Lower lobe of right lung (tissue), 2 donors: ENCODE measurements around the gene CHST2. TPM values are rescaled to one million over a fixed set of nuclear protein-coding genes. Genes with fewer than 3 reads are reported as not detected.
A peak's percentile ranks its signal among the peaks of the same experiment; 100 is the strongest.

Source experiments
- ATAC-seq, 2 donors: fragments of 200-7000 bp; cut with Tn5 transposase; one replicate each; pipeline ENCODE4 v1.9.1; 2020 to 2022; ENCODE audit warnings: mild to moderate bottlenecking in 2 of 2, moderate library complexity in 2 of 2
- DNase-seq: peaks from one replicate; pipeline ENCODE4 v3.0.0-alpha.2; 2020
- H3K27ac ChIP-seq: fragments of 200-600 bp; one replicate; pipeline ENCODE4 v1.8.0; 2022
- H3K27me3 ChIP-seq: fragments of 200-600 bp; one replicate; pipeline ENCODE4 v1.8.0; 2022; ENCODE audit warnings: low read depth
- H3K36me3 ChIP-seq: fragments of 200-600 bp; one replicate; pipeline ENCODE4 v1.8.0; 2022; ENCODE audit warnings: mild to moderate bottlenecking
- H3K4me1 ChIP-seq: fragments of 200-600 bp; one replicate; pipeline ENCODE4 v1.8.0; 2022
- H3K4me3 ChIP-seq: fragments of 200-600 bp; one replicate; pipeline ENCODE4 v1.8.0; 2022; ENCODE audit warnings: mild to moderate bottlenecking
- H3K9me3 ChIP-seq: fragments of 200-600 bp; one replicate; pipeline ENCODE4 v1.8.0; 2022
- CTCF ChIP-seq: fragments of 200-600 bp; IDR thresholded peaks from one replicate; pipeline ENCODE4 v1.8.0; 2022; ENCODE audit warnings: antibody characterized with exemption, mild to moderate bottlenecking
- intact Hi-C: fragments of 100-400 bp; cut with DNase I; formaldehyde crosslinking; loops from one replicate; pipeline ENCODE4 v1.11.0; 2022
- total RNA-seq: library from RNA; stranded (reverse); fragmentation: NEBNext Ultra II Directional; extraction: Animal tissue kit (Norgen Biotek cat#: 25700); gene quantifications from one replicate; pipeline ENCODE4 v1.2.1, GENCODE V29; 2021
- donor health status: DM: no; HTN: yes; CAD: no; lungs with severe emphysema.

CHST2 gene
- total RNA-seq, 1 donor from 2014 or later: 6.2 TPM

- no peak for DNase-seq
- Histone ChIP-seq H3K9me3 (no peaks in the 10 kb centered on the region), H3K27ac (no peak overlapping the region), H3K36me3 (no peaks in the 10 kb centered on the region), H3K4me3 (no peak overlapping the region), H3K4me1 (peaks cover 12% of the 10 kb centered on the region), H3K27me3 (no peaks in the 10 kb centered on the region)
- no peak for TF ChIP-seq CTCF
- intact Hi-C loops: no loop called here
- no peak for ATAC-seq
These were observed 46.8 kb downstream of the CHST2 start for GRCh38 chr3:143166376-143166775.

GRCh38 chr3:143167969-143168854 is 48.6 kb downstream of the CHST2 start:
- DNase-seq (no peak), ATAC-seq (no peak)
- intact Hi-C loops: no loop called here
- Histone ChIP-seq H3K36me3 (no peaks in the 10 kb centered on the region), H3K27me3 (no peaks in the 10 kb centered on the region), H3K4me1 (peaks cover 16% of the 10 kb centered on the region), H3K9me3 (no peaks in the 10 kb centered on the region), H3K4me3 (no peak overlapping the region), H3K27ac (no peak overlapping the region)
- no peak for TF ChIP-seq CTCF

- peaks cover 16% of the 10 kb centered on the region for H3K4me1 ChIP-seq
These were observed 49.3 kb downstream of the CHST2 start for GRCh38 chr3:143168855-143169192.

GRCh38 chr3:143170074-143170473 is 50.5 kb downstream of the CHST2 start:
- Histone ChIP-seq H3K27me3 (no peaks in the 10 kb centered on the region), H3K36me3 (no peaks in the 10 kb centered on the region), H3K27ac (no peak overlapping the region), H3K9me3 (no peaks in the 10 kb centered on the region), H3K4me3 (no peak overlapping the region), H3K4me1 (peaks cover 16% of the 10 kb centered on the region)
- TF ChIP-seq CTCF: no peak
- intact Hi-C loops: no loop called here
- ATAC-seq: no peak
- DNase-seq: no peak

More at GRCh38 chr3:143168855-143169192, 49.3 kb downstream of the CHST2 start:
- no peak for TF ChIP-seq CTCF
- H3K36me3 ChIP-seq: no peaks in the 10 kb centered on the region
- H3K27me3 ChIP-seq: no peaks in the 10 kb centered on the region
- no peaks in the 10 kb centered on the region for H3K9me3 ChIP-seq
- intact Hi-C loops: no loop called here
- DNase-seq (no peak), ATAC-seq (no peak)
- no peak overlapping the region for H3K27ac ChIP-seq
- no peak overlapping the region for H3K4me3 ChIP-seq

- no peak for TF ChIP-seq CTCF
- Histone ChIP-seq H3K4me1 (peaks cover 12% of the 10 kb centered on the region), H3K9me3 (no peaks in the 10 kb centered on the region), H3K36me3 (no peaks in the 10 kb centered on the region), H3K4me3 (no peak overlapping the region), H3K27me3 (no peaks in the 10 kb centered on the region), H3K27ac (peak overlapping the region; percentile 48)
- intact Hi-C loops: no loop called here
- DNase-seq (no peak), ATAC-seq (peak in 1 of 2 donors; percentile 19)
These were observed 51.1 kb downstream of the CHST2 start for GRCh38 chr3:143170676-143171075.
